HG03520 (cell line): ENCODE measurements around the gene IL11.

Experiments
- ATAC-seq: cut with Tn5 transposase; IDR thresholded peaks from one replicate; pipeline ENCODE4 v1.9.1; 2021; ENCODE audit warnings: mild to moderate bottlenecking, moderate library complexity; ENCODE audit not compliant: unreplicated experiment

The IL11 gene

GRCh38 chr19:55373993-55374757 lies 3.9 kb upstream of the IL11 start:
- ATAC-seq: no peak

GRCh38 chr19:55373306-55373992 lies 3.2 kb upstream of the IL11 start:
- ATAC-seq: no peak

- ATAC-seq: no peak
These were observed 2.2 kb upstream of the IL11 start for GRCh38 chr19:55372316-55373081.

- no peak for ATAC-seq
These were observed 484 bp downstream of the IL11 start for GRCh38 chr19:55369653-55370304.

GRCh38 chr19:55368701-55369563 lies 1.3 kb downstream of the IL11 start:
- ATAC-seq: no peak

GRCh38 chr19:55368106-55368505 lies 2.2 kb downstream of the IL11 start:
- ATAC-seq: no peak

GRCh38 chr19:55366790-55367189 lies 3.5 kb downstream of the IL11 start:
- no peak for ATAC-seq

GRCh38 chr19:55365964-55366363 lies 4.3 kb downstream of the IL11 start:
- no peak for ATAC-seq

GRCh38 chr19:55365245-55365644 lies 5.0 kb downstream of the IL11 start:
- no peak for ATAC-seq

GRCh38 chr19:55362990-55363716 lies 7.1 kb downstream of the IL11 start, which contains the start of gene GARIN5B:
Gene GARIN5B (minus strand): TSS chr19:55363260. CDS start chr19:55363066, 194 bp downstream.
- ATAC-seq: no peak

- no peak for ATAC-seq
These were observed 7.9 kb downstream of the IL11 start for GRCh38 chr19:55362174-55362989.

- no peak for ATAC-seq
These were observed 9.4 kb downstream of the IL11 start for GRCh38 chr19:55360902-55361301.

- no peak for ATAC-seq
These were observed 11.0 kb downstream of the IL11 start for GRCh38 chr19:55358943-55359908.

- no peak for ATAC-seq
These were observed 11.8 kb downstream of the IL11 start for GRCh38 chr19:55358493-55358892.

GRCh38 chr19:55355213-55355821 lies 14.9 kb downstream of the IL11 start:
- no peak for ATAC-seq

- ATAC-seq: no peak
These were observed 15.5 kb downstream of the IL11 start, which contains the start of gene COX6B2 for GRCh38 chr19:55354698-55355212. Gene COX6B2 (minus strand): TSS chr19:55354719. CDS start chr19:55354521, 198 bp downstream.
